Hepatocyte (in vitro differentiated cells): ENCODE measurements around the gene KIF9. TPM values are rescaled to one million over a fixed set of nuclear protein-coding genes. Genes with fewer than 3 reads are reported as not detected.

Experiments used
- DNase-seq: peaks from one replicate; pipeline ENCODE4 v3.0.0-alpha.2; 2016; ENCODE audit warnings: low spot score
- H2AFZ ChIP-seq: fragments of 200-600 bp; sonication (generic); 2 replicates; pipeline ENCODE4 v1.6.0; 2016; ENCODE audit warnings: antibody characterized with exemption, mild to moderate bottlenecking
- H3K27ac ChIP-seq: fragments of 200-600 bp; sonication (generic); 2 replicates; pipeline ENCODE4 v1.5.1; 2016; ENCODE audit warnings: mild to moderate bottlenecking
- H3K27me3 ChIP-seq: fragments of 200-600 bp; sonication (generic); 2 replicates; pipeline ENCODE4 v1.6.1; 2016
- H3K36me3 ChIP-seq: fragments of 200-600 bp; sonication (generic); replicated peaks from 2 replicates; pipeline ENCODE4 v1.5.1; 2016; ENCODE audit warnings: low read depth; ENCODE audit not compliant: insufficient read depth
- H3K4me1 ChIP-seq: fragments of 200-600 bp; sonication (generic); 2 replicates; pipeline ENCODE4 v1.5.1; 2016; ENCODE audit warnings: mild to moderate bottlenecking, moderate library complexity; ENCODE audit not compliant: insufficient read depth
- H3K4me2 ChIP-seq: fragments of 200-600 bp; sonication (generic); 2 replicates; pipeline ENCODE4 v1.6.0; 2016
- H3K4me3 ChIP-seq: fragments of 200-600 bp; sonication (generic); 2 replicates; pipeline ENCODE4 v1.5.1; 2016; ENCODE audit warnings: mild to moderate bottlenecking
- H3K79me2 ChIP-seq: fragments of 200-600 bp; sonication (generic); 2 replicates; pipeline ENCODE4 v1.6.0; 2017; ENCODE audit warnings: mild to moderate bottlenecking
- H3K9me2 ChIP-seq: fragments of 200-600 bp; sonication (generic); replicated peaks from 2 replicates; pipeline ENCODE4 v1.6.0; 2017; ENCODE audit warnings: mild to moderate bottlenecking; ENCODE audit not compliant: insufficient read depth
- H3K9me3 ChIP-seq: fragments of 200-600 bp; sonication (generic); 2 replicates; pipeline ENCODE4 v1.5.1; 2016; ENCODE audit warnings: low read depth, mild to moderate bottlenecking
- H4K20me1 ChIP-seq: fragments of 200-600 bp; sonication (generic); 2 replicates; pipeline ENCODE4 v1.6.0; 2016; ENCODE audit warnings: mild to moderate bottlenecking; ENCODE audit not compliant: insufficient read depth, poor library complexity, severe bottlenecking
- EZH2 ChIP-seq: fragments of 200-600 bp; sonication (generic); IDR thresholded peaks from 2 replicates; pipeline ENCODE4 v1.6.1; 2016; ENCODE audit warnings: antibody characterized with exemption, mild to moderate bottlenecking, borderline replicate concordance
- EZH2phosphoT487 ChIP-seq: fragments of 200-600 bp; sonication (generic); IDR thresholded peaks from one replicate; pipeline ENCODE4 v1.6.1; 2018; ENCODE audit warnings: antibody characterized with exemption, mild to moderate bottlenecking, low read depth, moderate library complexity; ENCODE audit not compliant: unreplicated experiment, severe bottlenecking
- WGBS: methylation state at CpG from one replicate; pipeline ENCODE4 v1.1.6; 2016; ENCODE audit warnings: low lambda C conversion rate; ENCODE audit errors: missing lambda C conversion rate; 5-methylcytosine and 5-hydroxymethylcytosine counted together
- polyA plus RNA-seq: library from polyadenylated mRNA; unstranded; fragments of >200 nt; fragmentation: Nextera tagmentation; extraction: Ambion mirVana; gene quantifications from 2 replicates; pipeline ENCODE4 v1.2.1, GENCODE V29; 2016
- total RNA-seq: library from RNA; depleted of rRNA; stranded (reverse); fragments of >200 nt; gene quantifications from 2 replicates; pipeline ENCODE4 v1.2.3, GENCODE V29; 2014
- TF ChIP-seq, protein P1 (sequence below): fragments of 200-600 bp; sonication (generic); IDR thresholded peaks from 2 replicates; pipeline ENCODE4 v1.5.1; 2016; ENCODE audit warnings: antibody characterized with exemption, mild to moderate bottlenecking; ENCODE audit not compliant: poor library complexity

KIF9 gene
- total and polyA plus RNA-seq, 2 experiments from 2014 or later: 4.2 to 5.3 TPM

DNA sequence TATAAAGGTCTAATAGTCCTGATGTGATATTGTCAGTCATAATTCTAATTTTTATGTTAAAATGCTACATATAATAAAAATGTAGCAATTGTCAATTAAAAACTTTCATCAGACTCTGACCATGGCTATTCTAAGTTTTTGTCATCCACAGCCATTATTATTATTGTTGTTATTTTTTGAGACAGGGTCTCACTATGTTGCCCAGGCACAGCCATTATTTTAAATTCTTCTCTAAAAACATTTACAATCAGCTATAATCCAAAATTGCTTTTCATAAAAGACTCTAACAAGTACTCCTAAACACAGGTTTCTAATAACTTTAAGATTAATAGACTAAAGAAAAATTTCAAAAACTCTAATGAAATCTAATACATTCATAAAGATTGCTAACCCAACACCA lies 77.7 kb downstream of the KIF9 start:
- no peaks in the 10 kb centered on the region for H3K4me1 ChIP-seq
- H2AFZ ChIP-seq: no peak overlapping the region
- no peak overlapping the region for H3K4me2 ChIP-seq
- no peaks in the 10 kb centered on the region for H4K20me1 ChIP-seq
- DNase-seq: no peak
- H3K27ac ChIP-seq: no peak overlapping the region
- H3K27me3 ChIP-seq: no peaks in the 10 kb centered on the region
- H3K4me3 ChIP-seq: no peak overlapping the region
- no peaks in the 10 kb centered on the region for H3K9me2 ChIP-seq
- H3K36me3 ChIP-seq: no peaks in the 10 kb centered on the region
- TF ChIP-seq, protein P1, sequence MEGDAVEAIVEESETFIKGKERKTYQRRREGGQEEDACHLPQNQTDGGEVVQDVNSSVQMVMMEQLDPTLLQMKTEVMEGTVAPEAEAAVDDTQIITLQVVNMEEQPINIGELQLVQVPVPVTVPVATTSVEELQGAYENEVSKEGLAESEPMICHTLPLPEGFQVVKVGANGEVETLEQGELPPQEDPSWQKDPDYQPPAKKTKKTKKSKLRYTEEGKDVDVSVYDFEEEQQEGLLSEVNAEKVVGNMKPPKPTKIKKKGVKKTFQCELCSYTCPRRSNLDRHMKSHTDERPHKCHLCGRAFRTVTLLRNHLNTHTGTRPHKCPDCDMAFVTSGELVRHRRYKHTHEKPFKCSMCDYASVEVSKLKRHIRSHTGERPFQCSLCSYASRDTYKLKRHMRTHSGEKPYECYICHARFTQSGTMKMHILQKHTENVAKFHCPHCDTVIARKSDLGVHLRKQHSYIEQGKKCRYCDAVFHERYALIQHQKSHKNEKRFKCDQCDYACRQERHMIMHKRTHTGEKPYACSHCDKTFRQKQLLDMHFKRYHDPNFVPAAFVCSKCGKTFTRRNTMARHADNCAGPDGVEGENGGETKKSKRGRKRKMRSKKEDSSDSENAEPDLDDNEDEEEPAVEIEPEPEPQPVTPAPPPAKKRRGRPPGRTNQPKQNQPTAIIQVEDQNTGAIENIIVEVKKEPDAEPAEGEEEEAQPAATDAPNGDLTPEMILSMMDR: no peak
- no peak for TF ChIP-seq EZH2
- H3K79me2 ChIP-seq: no peaks in the 10 kb centered on the region
- H3K9me3 ChIP-seq: no peaks in the 10 kb centered on the region

- no peak overlapping the region for H3K4me2 ChIP-seq
- H3K9me2 ChIP-seq: no peaks in the 10 kb centered on the region
- TF ChIP-seq EZH2phosphoT487 (no peak), EZH2 (no peak)
- TF ChIP-seq, protein P1: no peak
- DNase-seq: no peak
- H3K9me3 ChIP-seq: no peaks in the 10 kb centered on the region
- 97% methylated on average over 3 of the region's 3 CpGs for WGBS
- H3K36me3 ChIP-seq: no peaks in the 10 kb centered on the region
- no peaks in the 10 kb centered on the region for H3K27me3 ChIP-seq
- no peaks in the 10 kb centered on the region for H3K4me1 ChIP-seq
- no peaks in the 10 kb centered on the region for H3K79me2 ChIP-seq
- H3K27ac ChIP-seq: no peak overlapping the region
- H3K4me3 ChIP-seq: no peak overlapping the region
- no peak overlapping the region for H2AFZ ChIP-seq
- H4K20me1 ChIP-seq: no peaks in the 10 kb centered on the region
These were observed 80.1 kb downstream of the KIF9 start for GRCh38 chr3:47202542-47202941.

DNA sequence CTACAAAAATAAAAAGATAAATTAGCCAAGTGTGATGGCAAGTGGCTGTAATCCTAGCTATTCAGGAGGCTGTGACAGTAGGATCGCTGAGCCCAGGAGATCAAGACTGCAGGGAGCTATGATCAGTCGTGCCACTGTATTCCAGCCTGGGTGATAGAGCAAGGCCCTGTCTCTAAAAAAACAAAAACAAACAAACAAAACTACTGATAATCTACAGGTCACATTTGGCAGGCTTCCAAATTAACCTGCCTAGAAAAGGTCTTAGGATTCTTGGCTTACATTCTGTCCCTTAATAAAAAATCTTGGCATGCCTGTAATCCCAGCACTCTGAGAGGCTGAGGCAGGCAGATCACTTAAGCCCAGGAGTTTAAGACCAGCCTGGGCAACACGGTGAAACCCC lies 85.3 kb downstream of the KIF9 start:
- Histone ChIP-seq H4K20me1 (no peaks in the 10 kb centered on the region), H3K79me2 (no peaks in the 10 kb centered on the region), H3K27ac (no peak overlapping the region), H3K4me3 (no peak overlapping the region), H3K4me2 (no peak overlapping the region), H3K36me3 (no peaks in the 10 kb centered on the region), H3K9me2 (no peaks in the 10 kb centered on the region), H3K9me3 (no peaks in the 10 kb centered on the region), H3K4me1 (no peaks in the 10 kb centered on the region), H2AFZ (no peak overlapping the region), H3K27me3 (no peaks in the 10 kb centered on the region)
- no peak for TF ChIP-seq EZH2
- TF ChIP-seq, protein P1: no peak
- 70% methylated on average over 3 of the region's 3 CpGs for WGBS
- DNase-seq: no peak

DNA sequence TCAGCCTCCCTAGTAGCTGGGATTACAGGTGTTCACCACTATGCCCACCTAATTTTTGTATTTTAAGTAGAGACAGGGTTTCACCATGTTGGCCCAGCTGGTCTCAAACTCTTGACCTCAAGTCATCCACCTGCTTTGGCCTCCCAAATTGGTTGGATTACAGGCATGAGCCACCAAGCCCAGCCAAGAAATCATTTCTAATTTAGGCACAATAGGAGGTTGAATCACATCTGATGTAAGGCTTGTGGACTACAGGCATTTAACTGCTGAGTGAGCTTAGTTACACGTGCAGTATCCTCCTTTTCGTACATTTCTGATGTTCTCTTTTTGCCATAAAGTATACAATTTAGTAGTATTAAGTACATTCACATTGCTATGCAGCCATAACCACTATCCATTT lies 87.6 kb downstream of the KIF9 start:
- DNase-seq: no peak
- no peaks in the 10 kb centered on the region for H3K79me2 ChIP-seq
- no peaks in the 10 kb centered on the region for H4K20me1 ChIP-seq
- TF ChIP-seq EZH2: no peak
- TF ChIP-seq, protein P1: no peak
- no peak for TF ChIP-seq EZH2phosphoT487
- 93% methylated on average over 2 of the region's 2 CpGs for WGBS
- no peaks in the 10 kb centered on the region for H3K4me1 ChIP-seq
- H3K4me3 ChIP-seq: no peak overlapping the region
- no peak overlapping the region for H3K4me2 ChIP-seq
- no peak overlapping the region for H2AFZ ChIP-seq
- no peaks in the 10 kb centered on the region for H3K9me3 ChIP-seq
- H3K36me3 ChIP-seq: no peaks in the 10 kb centered on the region
- H3K27me3 ChIP-seq: no peaks in the 10 kb centered on the region
- no peaks in the 10 kb centered on the region for H3K9me2 ChIP-seq
- H3K27ac ChIP-seq: no peak overlapping the region
